Measurements from ENCODE around the gene GPSM1.

DNA sequence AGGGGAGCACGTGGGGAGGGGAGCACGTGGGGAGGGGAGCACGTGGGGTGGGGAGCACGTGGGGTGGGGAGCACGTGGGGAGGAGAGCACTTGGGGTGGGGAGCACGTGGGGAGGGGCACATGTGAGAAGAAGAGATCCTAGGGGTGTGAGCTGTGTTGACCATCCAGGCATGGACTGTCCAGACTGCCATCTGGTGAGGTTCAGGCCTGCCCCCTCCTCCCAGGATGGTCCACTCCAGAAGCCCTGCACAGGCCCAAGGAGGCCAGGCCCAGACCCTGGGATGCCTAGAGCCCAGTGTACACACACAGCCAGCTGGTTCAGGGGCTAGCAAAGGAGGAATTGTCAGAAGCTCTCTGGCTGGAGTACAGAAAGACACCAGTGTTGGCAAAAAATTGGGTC is 70.3 kb downstream of the GPSM1 start:
- no peak for TF ChIP-seq POLR2AphosphoS5 (IDR thresholded peaks at IDR 0.05; ENCODE audit: borderline replicate concordance, low read depth, low read length)
- no peak for TF ChIP-seq EZH2 (IDR thresholded peaks at IDR 0.05)
- TF ChIP-seq FOXP2 (optimal IDR thresholded peaks at IDR 0.05; ENCODE audit: control extremely low read depth, extremely low read length, insufficient read depth) = no peak
